ENCODE data around the gene TPPP3. TPM values are rescaled to one million over a fixed set of nuclear protein-coding genes. Genes with fewer than 3 reads are reported as not detected.

The TPPP3 gene
- total and polyA plus RNA-seq, 4 donors: 34.2 to 115 (median 73.1) TPM

- H3K4me1 ChIP-seq (ENCODE audit: control insufficient read depth, insufficient read depth, low read length): peaks cover 30% of the 10 kb centered on the region
- DNase-seq (ENCODE audit: low read depth in 4 of 6, low spot score in 6 of 6): peak in 1 of 6 donors; percentile 63
- peaks cover 7% of the 10 kb centered on the region for H3K36me3 ChIP-seq (ENCODE audit: control insufficient read depth, insufficient read depth, low read length)
- no peak overlapping the region for H3K4me3 ChIP-seq (ENCODE audit: low read depth, low read length)
- no peaks in the 10 kb centered on the region for H3K9me3 ChIP-seq (ENCODE audit: control insufficient read depth, insufficient read depth, low read length)
- peaks cover 33% of the 10 kb centered on the region for H3K27me3 ChIP-seq (ENCODE audit: control insufficient read depth, insufficient read depth, low read length)
- WGBS (ENCODE audit: insufficient coverage): 30% methylated on average over 5 of the region's 11 CpGs
- no peak overlapping the region for H3K27ac ChIP-seq (ENCODE audit: low read depth, low read length)
These were observed 34.9 kb upstream of the TPPP3 start for GRCh38 chr16:67428146-67428731.

- Histone ChIP-seq H3K27ac (ENCODE audit: low read depth, low read length) (no peak overlapping the region), H3K4me3 (ENCODE audit: low read depth, low read length) (no peak overlapping the region), H3K27me3 (ENCODE audit: control insufficient read depth, insufficient read depth, low read length) (peaks cover 33% of the 10 kb centered on the region), H3K4me1 (ENCODE audit: control insufficient read depth, insufficient read depth, low read length) (peaks cover 29% of the 10 kb centered on the region), H3K9me3 (ENCODE audit: control insufficient read depth, insufficient read depth, low read length) (no peaks in the 10 kb centered on the region), H3K36me3 (ENCODE audit: control insufficient read depth, insufficient read depth, low read length) (no peaks in the 10 kb centered on the region)
- WGBS (ENCODE audit: insufficient coverage): 80% methylated on average over 7 of the region's 7 CpGs
- DNase-seq (ENCODE audit: low read depth in 4 of 6, low spot score in 6 of 6): no peak
These were observed 33.7 kb upstream of the TPPP3 start for GRCh38 chr16:67426950-67427349.

- H3K27me3 ChIP-seq (ENCODE audit: control insufficient read depth, insufficient read depth, low read length): peaks cover 33% of the 10 kb centered on the region
- DNase-seq (ENCODE audit: low read depth in 4 of 6, low spot score in 6 of 6): no peak
- H3K4me3 ChIP-seq (ENCODE audit: low read depth, low read length): no peak overlapping the region
- no peaks in the 10 kb centered on the region for H3K36me3 ChIP-seq (ENCODE audit: control insufficient read depth, insufficient read depth, low read length)
- 93% methylated on average over 3 of the region's 7 CpGs for WGBS (ENCODE audit: insufficient coverage)
- no peak overlapping the region for H3K27ac ChIP-seq (ENCODE audit: low read depth, low read length)
- no peaks in the 10 kb centered on the region for H3K9me3 ChIP-seq (ENCODE audit: control insufficient read depth, insufficient read depth, low read length)
- peaks cover 22% of the 10 kb centered on the region for H3K4me1 ChIP-seq (ENCODE audit: control insufficient read depth, insufficient read depth, low read length)
These were observed 32.7 kb upstream of the TPPP3 start for GRCh38 chr16:67426022-67426421.

- Histone ChIP-seq H3K27ac (ENCODE audit: low read depth, low read length) (no peak overlapping the region), H3K4me3 (ENCODE audit: low read depth, low read length) (no peak overlapping the region), H3K9me3 (ENCODE audit: control insufficient read depth, insufficient read depth, low read length) (no peaks in the 10 kb centered on the region), H3K36me3 (ENCODE audit: control insufficient read depth, insufficient read depth, low read length) (no peaks in the 10 kb centered on the region), H3K4me1 (ENCODE audit: control insufficient read depth, insufficient read depth, low read length) (peaks cover 21% of the 10 kb centered on the region), H3K27me3 (ENCODE audit: control insufficient read depth, insufficient read depth, low read length) (peaks cover 33% of the 10 kb centered on the region)
- WGBS (ENCODE audit: insufficient coverage): 85% methylated on average over 3 of the region's 4 CpGs
- no peak for DNase-seq (ENCODE audit: low read depth in 4 of 6, low spot score in 6 of 6)
These were observed 32.3 kb upstream of the TPPP3 start for GRCh38 chr16:67425580-67425979.

- DNase-seq (ENCODE audit: low read depth in 4 of 6, low spot score in 6 of 6): no peak
- H3K36me3 ChIP-seq (ENCODE audit: control insufficient read depth, insufficient read depth, low read length): no peaks in the 10 kb centered on the region
- no peaks in the 10 kb centered on the region for H3K9me3 ChIP-seq (ENCODE audit: control insufficient read depth, insufficient read depth, low read length)
- peaks cover 28% of the 10 kb centered on the region for H3K27me3 ChIP-seq (ENCODE audit: control insufficient read depth, insufficient read depth, low read length)
- H3K4me1 ChIP-seq (ENCODE audit: control insufficient read depth, insufficient read depth, low read length): peaks cover 16% of the 10 kb centered on the region
- 43% methylated on average over 1 of the region's 6 CpGs for WGBS (ENCODE audit: insufficient coverage)
- H3K27ac ChIP-seq (ENCODE audit: low read depth, low read length): no peak overlapping the region
- no peak overlapping the region for H3K4me3 ChIP-seq (ENCODE audit: low read depth, low read length)
These were observed 31.8 kb upstream of the TPPP3 start for GRCh38 chr16:67425061-67425460.

- H3K4me3 ChIP-seq (ENCODE audit: low read depth, low read length): no peak overlapping the region
- H3K9me3 ChIP-seq (ENCODE audit: control insufficient read depth, insufficient read depth, low read length): no peaks in the 10 kb centered on the region
- no peaks in the 10 kb centered on the region for H3K36me3 ChIP-seq (ENCODE audit: control insufficient read depth, insufficient read depth, low read length)
- no peak overlapping the region for H3K27ac ChIP-seq (ENCODE audit: low read depth, low read length)
- peaks cover 20% of the 10 kb centered on the region for H3K27me3 ChIP-seq (ENCODE audit: control insufficient read depth, insufficient read depth, low read length)
- H3K4me1 ChIP-seq (ENCODE audit: control insufficient read depth, insufficient read depth, low read length): peaks cover 15% of the 10 kb centered on the region
- no peak for DNase-seq (ENCODE audit: low read depth in 4 of 6, low spot score in 6 of 6)
- WGBS (ENCODE audit: insufficient coverage): 22% methylated on average over 3 of the region's 5 CpGs
These were observed 30.9 kb upstream of the TPPP3 start for GRCh38 chr16:67424261-67424615.

GRCh38 chr16:67423611-67424260 is 30.4 kb upstream of the TPPP3 start:
- H3K4me3 ChIP-seq (ENCODE audit: low read depth, low read length): no peak overlapping the region
- 29% methylated on average over 3 of the region's 9 CpGs for WGBS (ENCODE audit: insufficient coverage)
- no peaks in the 10 kb centered on the region for H3K36me3 ChIP-seq (ENCODE audit: control insufficient read depth, insufficient read depth, low read length)
- H3K9me3 ChIP-seq (ENCODE audit: control insufficient read depth, insufficient read depth, low read length): no peaks in the 10 kb centered on the region
- peaks cover 15% of the 10 kb centered on the region for H3K4me1 ChIP-seq (ENCODE audit: control insufficient read depth, insufficient read depth, low read length)
- no peak overlapping the region for H3K27ac ChIP-seq (ENCODE audit: low read depth, low read length)
- DNase-seq (ENCODE audit: low read depth in 4 of 6, low spot score in 6 of 6): peak in 1 of 6 donors; percentile 56
- peaks cover 15% of the 10 kb centered on the region for H3K27me3 ChIP-seq (ENCODE audit: control insufficient read depth, insufficient read depth, low read length)

GRCh38 chr16:67423015-67423414 is 29.7 kb upstream of the TPPP3 start:
- H3K9me3 ChIP-seq (ENCODE audit: control insufficient read depth, insufficient read depth, low read length): no peaks in the 10 kb centered on the region
- WGBS (ENCODE audit: insufficient coverage): 98% methylated on average over 4 of the region's 5 CpGs
- H3K27me3 ChIP-seq (ENCODE audit: control insufficient read depth, insufficient read depth, low read length): peaks cover 11% of the 10 kb centered on the region
- no peak for DNase-seq (ENCODE audit: low read depth in 4 of 6, low spot score in 6 of 6)
- H3K27ac ChIP-seq (ENCODE audit: low read depth, low read length): no peak overlapping the region
- peaks cover 10% of the 10 kb centered on the region for H3K4me1 ChIP-seq (ENCODE audit: control insufficient read depth, insufficient read depth, low read length)
- H3K36me3 ChIP-seq (ENCODE audit: control insufficient read depth, insufficient read depth, low read length): no peaks in the 10 kb centered on the region
- H3K4me3 ChIP-seq (ENCODE audit: low read depth, low read length): no peak overlapping the region

GRCh38 chr16:67421030-67421429 is 27.7 kb upstream of the TPPP3 start:
- 81% methylated on average over 4 of the region's 4 CpGs for WGBS (ENCODE audit: insufficient coverage)
- H3K4me3 ChIP-seq (ENCODE audit: low read depth, low read length): no peak overlapping the region
- no peaks in the 10 kb centered on the region for H3K9me3 ChIP-seq (ENCODE audit: control insufficient read depth, insufficient read depth, low read length)
- DNase-seq (ENCODE audit: low read depth in 4 of 6, low spot score in 6 of 6): no peak
- H3K36me3 ChIP-seq (ENCODE audit: control insufficient read depth, insufficient read depth, low read length): no peaks in the 10 kb centered on the region
- peaks cover 6% of the 10 kb centered on the region for H3K27me3 ChIP-seq (ENCODE audit: control insufficient read depth, insufficient read depth, low read length)
- no peak overlapping the region for H3K27ac ChIP-seq (ENCODE audit: low read depth, low read length)
- H3K4me1 ChIP-seq (ENCODE audit: control insufficient read depth, insufficient read depth, low read length): peaks cover 13% of the 10 kb centered on the region

GRCh38 chr16:67419931-67420330 is 26.6 kb upstream of the TPPP3 start:
- Histone ChIP-seq H3K9me3 (ENCODE audit: control insufficient read depth, insufficient read depth, low read length) (no peaks in the 10 kb centered on the region), H3K4me1 (ENCODE audit: control insufficient read depth, insufficient read depth, low read length) (peaks cover 24% of the 10 kb centered on the region), H3K4me3 (ENCODE audit: low read depth, low read length) (no peak overlapping the region), H3K27me3 (ENCODE audit: control insufficient read depth, insufficient read depth, low read length) (peaks cover 3% of the 10 kb centered on the region), H3K27ac (ENCODE audit: low read depth, low read length) (no peak overlapping the region), H3K36me3 (ENCODE audit: control insufficient read depth, insufficient read depth, low read length) (no peaks in the 10 kb centered on the region)
- DNase-seq (ENCODE audit: low read depth in 4 of 6, low spot score in 6 of 6): no peak
- WGBS (ENCODE audit: insufficient coverage): 40% methylated on average over 1 of the region's 3 CpGs

All from spinal cord (tissue), 10 donors.